Smooth muscle cell (in vitro differentiated cells): ENCODE data around the gene NAV2. TPM values are rescaled to one million over a fixed set of nuclear protein-coding genes. Genes with fewer than 3 reads are reported as not detected.
"Not testable (repeated sequence)": the region's sequence is repeated elsewhere in the genome, so short reads cannot be mapped to it uniquely, and the experiment has no call there.

Source experiments
- DNase-seq: peaks from one replicate; lab custom pipeline; 2025; ENCODE audit not compliant: unreplicated experiment; lab: John Stamatoyannopoulos, UW
- H2AFZ ChIP-seq: fragments of 200-600 bp; sonication (generic); 2 replicates; pipeline ENCODE4 v1.6.0; 2016; ENCODE audit warnings: antibody characterized with exemption, low read depth, mild to moderate bottlenecking
- H3F3A ChIP-seq: fragments of 200-600 bp; sonication (generic); 2 replicates; pipeline ENCODE4 v1.6.0; 2017; ENCODE audit warnings: antibody characterized with exemption, low read depth
- H3K27ac ChIP-seq: fragments of 200-600 bp; sonication (generic); 2 replicates; pipeline ENCODE4 v1.5.1; 2016; ENCODE audit warnings: low read depth, mild to moderate bottlenecking
- H3K27me3 ChIP-seq: fragments of 200-600 bp; sonication (generic); 2 replicates; pipeline ENCODE4 v1.6.1; 2016; ENCODE audit warnings: low read depth, mild to moderate bottlenecking
- H3K36me3 ChIP-seq: fragments of 200-600 bp; sonication (generic); 2 replicates; pipeline ENCODE4 v1.5.1; 2016; ENCODE audit warnings: low read depth
- H3K4me1 ChIP-seq: fragments of 200-600 bp; sonication (generic); 2 replicates; pipeline ENCODE4 v1.5.1; 2016; ENCODE audit warnings: low read depth
- H3K4me2 ChIP-seq: fragments of 200-600 bp; sonication (generic); 2 replicates; pipeline ENCODE4 v1.6.0; 2016; ENCODE audit warnings: mild to moderate bottlenecking
- H3K4me3 ChIP-seq: fragments of 200-600 bp; sonication (generic); 2 replicates; pipeline ENCODE4 v1.5.1; 2016; ENCODE audit warnings: mild to moderate bottlenecking
- H3K79me2 ChIP-seq: fragments of 200-600 bp; sonication (generic); 2 replicates; pipeline ENCODE4 v1.6.0; 2016; ENCODE audit warnings: low read depth, mild to moderate bottlenecking
- H3K9ac ChIP-seq: fragments of 200-600 bp; sonication (generic); 2 replicates; pipeline ENCODE4 v1.6.0; 2016; ENCODE audit warnings: low read depth
- H3K9me3 ChIP-seq: fragments of 200-600 bp; sonication (generic); replicated peaks from 2 replicates; pipeline ENCODE4 v1.5.1; 2016; ENCODE audit warnings: low read depth
- H4K20me1 ChIP-seq: fragments of 200-600 bp; sonication (generic); 2 replicates; pipeline ENCODE4 v1.6.0; 2016; ENCODE audit warnings: low read depth
- WGBS: methylation state at CpG from one replicate; pipeline ENCODE4 v1.1.7; 2016; ENCODE audit warnings: low lambda C conversion rate; 5-methylcytosine and 5-hydroxymethylcytosine counted together
- polyA plus RNA-seq: library from polyadenylated mRNA; unstranded; fragments of >200 nt; fragmentation: Nextera tagmentation; extraction: Ambion mirVana; gene quantifications from 2 replicates; pipeline ENCODE4 v1.2.1, GENCODE V29; 2016
- total RNA-seq: library from RNA; depleted of rRNA; stranded (reverse); fragments of >200 nt; gene quantifications from 2 replicates; pipeline ENCODE4 v1.2.3, GENCODE V29; 2014
- TF ChIP-seq, protein P1 (sequence below): fragments of 200-600 bp; sonication (generic); IDR thresholded peaks from 2 replicates; pipeline ENCODE4 v1.5.1; 2017; ENCODE audit warnings: borderline replicate concordance, mild to moderate bottlenecking, antibody characterized with exemption; ENCODE audit not compliant: insufficient read depth, poor library complexity, severe bottlenecking

Gene NAV2
- total and polyA plus RNA-seq, 2 experiments from 2014 or later, result 14.1 to 67.5 TPM

DNA sequence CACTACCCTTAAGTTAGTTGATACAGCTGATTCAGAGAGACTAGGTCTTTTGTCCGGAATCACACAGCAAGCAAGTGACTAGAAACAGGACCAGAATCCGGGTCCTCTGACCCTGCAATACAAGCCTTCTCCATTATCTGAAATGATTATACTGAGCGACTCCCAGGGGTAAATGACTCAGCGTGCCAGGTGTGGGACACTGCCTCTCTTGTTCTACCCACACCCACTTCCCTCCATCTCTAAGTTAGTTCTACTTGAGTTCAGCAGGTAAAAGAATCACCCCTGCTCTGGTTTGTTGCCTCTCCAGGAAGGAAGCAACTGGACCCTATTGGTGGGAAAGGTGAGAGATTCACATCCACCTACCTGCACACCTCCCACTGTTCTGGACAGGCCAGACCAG, 290.7 kb downstream of the NAV2 start:
- no peaks in the 10 kb centered on the region for H3K9me3 ChIP-seq
- no peaks in the 10 kb centered on the region for H3F3A ChIP-seq
- no peak for DNase-seq
- TF ChIP-seq, protein P1, sequence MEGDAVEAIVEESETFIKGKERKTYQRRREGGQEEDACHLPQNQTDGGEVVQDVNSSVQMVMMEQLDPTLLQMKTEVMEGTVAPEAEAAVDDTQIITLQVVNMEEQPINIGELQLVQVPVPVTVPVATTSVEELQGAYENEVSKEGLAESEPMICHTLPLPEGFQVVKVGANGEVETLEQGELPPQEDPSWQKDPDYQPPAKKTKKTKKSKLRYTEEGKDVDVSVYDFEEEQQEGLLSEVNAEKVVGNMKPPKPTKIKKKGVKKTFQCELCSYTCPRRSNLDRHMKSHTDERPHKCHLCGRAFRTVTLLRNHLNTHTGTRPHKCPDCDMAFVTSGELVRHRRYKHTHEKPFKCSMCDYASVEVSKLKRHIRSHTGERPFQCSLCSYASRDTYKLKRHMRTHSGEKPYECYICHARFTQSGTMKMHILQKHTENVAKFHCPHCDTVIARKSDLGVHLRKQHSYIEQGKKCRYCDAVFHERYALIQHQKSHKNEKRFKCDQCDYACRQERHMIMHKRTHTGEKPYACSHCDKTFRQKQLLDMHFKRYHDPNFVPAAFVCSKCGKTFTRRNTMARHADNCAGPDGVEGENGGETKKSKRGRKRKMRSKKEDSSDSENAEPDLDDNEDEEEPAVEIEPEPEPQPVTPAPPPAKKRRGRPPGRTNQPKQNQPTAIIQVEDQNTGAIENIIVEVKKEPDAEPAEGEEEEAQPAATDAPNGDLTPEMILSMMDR, result no peak
- no peaks in the 10 kb centered on the region for H3K27me3 ChIP-seq
- no peaks in the 10 kb centered on the region for H3K36me3 ChIP-seq
- H3K9ac ChIP-seq, result no peak overlapping the region
- no peaks in the 10 kb centered on the region for H3K79me2 ChIP-seq
- 80% methylated on average over 4 of the region's 4 CpGs for WGBS
- H4K20me1 ChIP-seq, result no peaks in the 10 kb centered on the region
- no peak overlapping the region for H2AFZ ChIP-seq
- H3K4me1 ChIP-seq, result peaks cover 5% of the 10 kb centered on the region
- no peak overlapping the region for H3K4me3 ChIP-seq
- no peak overlapping the region for H3K4me2 ChIP-seq
- no peak overlapping the region for H3K27ac ChIP-seq

DNA sequence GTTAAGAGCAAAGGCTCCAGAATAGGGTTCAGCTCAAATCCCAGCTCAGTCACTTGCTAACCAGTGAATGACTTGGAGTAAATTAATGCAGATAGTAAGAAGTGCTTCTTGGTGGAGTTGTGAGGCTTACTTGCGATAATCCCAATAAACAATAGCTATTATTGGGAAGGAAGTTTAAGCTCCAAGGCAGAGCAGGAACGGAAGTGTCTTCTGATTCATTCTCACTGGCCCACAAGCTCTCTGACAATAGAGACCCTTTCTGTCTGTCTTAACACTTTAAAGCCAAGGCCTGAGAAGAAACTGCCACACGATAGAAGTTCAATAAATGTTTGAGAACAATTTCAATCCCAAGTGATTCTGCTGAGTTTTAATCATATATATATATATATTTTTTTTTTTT, 292.2 kb downstream of the NAV2 start:
- no peak overlapping the region for H3K27ac ChIP-seq
- H3K79me2 ChIP-seq, result no peaks in the 10 kb centered on the region
- H3F3A ChIP-seq, result no peaks in the 10 kb centered on the region

DNA sequence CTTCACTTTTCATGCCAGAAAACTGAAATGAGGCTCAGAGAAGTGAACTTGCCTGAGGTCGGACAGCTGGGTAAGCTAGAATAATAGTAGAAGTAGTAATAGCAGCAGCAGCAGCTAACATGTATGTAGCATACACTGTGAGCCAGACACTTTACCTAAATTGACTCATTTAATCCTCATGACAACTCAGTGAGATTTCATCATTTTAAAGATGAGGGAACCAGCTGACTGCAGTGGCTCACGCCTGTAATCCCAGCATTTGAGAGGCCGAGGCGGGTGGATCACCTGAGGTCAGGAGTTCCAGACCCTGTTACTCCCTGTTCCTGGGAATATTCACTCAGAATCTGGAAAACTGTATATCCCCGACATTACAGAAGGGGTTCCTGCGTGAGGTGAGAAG, 293.1 kb downstream of the NAV2 start:
- H3K79me2 ChIP-seq, result no peaks in the 10 kb centered on the region
- H3K36me3 ChIP-seq, result no peaks in the 10 kb centered on the region
- H3K4me1 ChIP-seq, result peaks cover 6% of the 10 kb centered on the region
- no peak overlapping the region for H3K9ac ChIP-seq
- H3K27ac ChIP-seq, result no peak overlapping the region
- H3K27me3 ChIP-seq, result no peaks in the 10 kb centered on the region
- DNase-seq, result no peak
- no peaks in the 10 kb centered on the region for H3K9me3 ChIP-seq
- 78% methylated on average over 6 of the region's 6 CpGs for WGBS
- no peaks in the 10 kb centered on the region for H4K20me1 ChIP-seq
- TF ChIP-seq, protein P1, result no peak
- peaks cover 3% of the 10 kb centered on the region for H3F3A ChIP-seq
- H3K4me2 ChIP-seq, result no peak overlapping the region
- H3K4me3 ChIP-seq, result no peak overlapping the region
- no peak overlapping the region for H2AFZ ChIP-seq

More for the DNA sequence above, 292.2 kb downstream of the NAV2 start:
- no peaks in the 10 kb centered on the region for H4K20me1 ChIP-seq
- DNase-seq, result no peak
- H3K4me3 ChIP-seq, result no peak overlapping the region
- H3K27me3 ChIP-seq, result no peaks in the 10 kb centered on the region
- WGBS, result 90% methylated on average over 3 of the region's 3 CpGs
- H3K4me2 ChIP-seq, result no peak overlapping the region
- TF ChIP-seq, protein P1, result no peak
- H3K36me3 ChIP-seq, result no peaks in the 10 kb centered on the region
- H3K4me1 ChIP-seq, result peaks cover 5% of the 10 kb centered on the region
- no peak overlapping the region for H3K9ac ChIP-seq
- H3K9me3 ChIP-seq, result no peaks in the 10 kb centered on the region
- H2AFZ ChIP-seq, result no peak overlapping the region

DNA sequence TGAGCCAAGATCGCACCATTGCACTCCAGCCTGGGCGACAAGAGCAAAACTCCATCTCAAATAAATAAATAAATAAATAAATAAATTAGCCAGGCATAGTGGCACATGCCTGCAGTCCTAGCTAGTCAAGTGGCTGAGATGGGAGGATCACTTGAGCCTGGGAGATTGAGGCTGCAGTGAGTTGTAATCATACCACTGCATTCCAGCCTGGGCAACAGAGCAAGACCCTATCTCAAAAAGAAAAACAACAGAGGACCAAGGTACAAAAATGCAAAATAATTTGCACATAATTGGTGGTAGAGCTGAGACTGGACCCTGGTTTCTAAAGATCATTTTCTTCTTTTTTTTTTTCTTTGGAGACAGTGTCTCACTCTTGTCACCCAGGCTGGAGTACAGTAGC, 294.0 kb downstream of the NAV2 start:
- not testable (repeated sequence) for H3K4me1 ChIP-seq, H2AFZ ChIP-seq, H3K27ac ChIP-seq, H3K4me2 ChIP-seq, H3K4me3 ChIP-seq, H3K9ac ChIP-seq, H3K9me3 ChIP-seq, DNase-seq, H3K36me3 ChIP-seq, H3F3A ChIP-seq, H4K20me1 ChIP-seq, H3K79me2 ChIP-seq, H3K27me3 ChIP-seq
- WGBS, result 97% methylated on average over 2 of the region's 2 CpGs
